Activated T-helper 17 cell treated with anti-CD3 and anti-CD28 coated beads, Interleukin-2, amount 50 U/mL, for 72 hours (primary cell): ENCODE results near the gene ZNF804B. TPM values are rescaled to one million over a fixed set of nuclear protein-coding genes. Genes with fewer than 3 reads are reported as not detected.

Experiments used
- ATAC-seq: fragments of 150-1000 bp; cut with Tn5 transposase; replicated peaks from 2 replicates; pipeline ENCODE4 v1.10.0; 2021; ENCODE audit warnings: mild to moderate bottlenecking, moderate library complexity
- H3K27ac Mint-ChIP-seq: one replicate; pipeline ENCODE4 v1.8.0; 2022; ENCODE audit warnings: mixed read lengths
- H3K27me3 Mint-ChIP-seq: one replicate; pipeline ENCODE4 v1.8.0; 2022; ENCODE audit warnings: mixed read lengths
- H3K36me3 Mint-ChIP-seq: one replicate; pipeline ENCODE4 v1.8.0; 2022; ENCODE audit warnings: low read depth, mild to moderate bottlenecking, mixed read lengths
- H3K4me1 Mint-ChIP-seq: one replicate; pipeline ENCODE4 v1.8.0; 2022; ENCODE audit warnings: mixed read lengths
- H3K4me3 Mint-ChIP-seq: one replicate; pipeline ENCODE4 v1.8.0; 2022; ENCODE audit warnings: mild to moderate bottlenecking, mixed read lengths
- H3K9me3 Mint-ChIP-seq: one replicate; pipeline ENCODE4 v1.8.0; 2022; ENCODE audit warnings: mixed read lengths
- total RNA-seq, 2 donors: library from RNA; stranded (reverse); gene quantifications; one replicate each; pipeline ENCODE4 v1.2.3, GENCODE V29; 2022

ZNF804B gene
- total RNA-seq, 2 donors from 2014 or later = not detected

GRCh38 chr7:88967432-88967831 lies 207.9 kb downstream of the ZNF804B start:
- Mint-ChIP-seq H3K4me3 (no peak overlapping the region), H3K27ac (no peak overlapping the region), H3K36me3 (no peaks in the 10 kb centered on the region), H3K9me3 (no peaks in the 10 kb centered on the region), H3K27me3 (no peaks in the 10 kb centered on the region), H3K4me1 (no peaks in the 10 kb centered on the region)
- no peak for ATAC-seq

- Mint-ChIP-seq H3K9me3 (no peaks in the 10 kb centered on the region), H3K36me3 (no peaks in the 10 kb centered on the region), H3K27ac (no peak overlapping the region), H3K4me1 (no peaks in the 10 kb centered on the region), H3K27me3 (no peaks in the 10 kb centered on the region), H3K4me3 (no peak overlapping the region)
- ATAC-seq = no peak
Observed at GRCh38 chr7:88969167-88969566, 209.7 kb downstream of the ZNF804B start.

GRCh38 chr7:88985295-88985694 lies 225.8 kb downstream of the ZNF804B start:
- ATAC-seq = no peak
- H3K4me1 Mint-ChIP-seq = no peaks in the 10 kb centered on the region
- H3K36me3 Mint-ChIP-seq = no peaks in the 10 kb centered on the region
- no peak overlapping the region for H3K4me3 Mint-ChIP-seq
- no peaks in the 10 kb centered on the region for H3K27me3 Mint-ChIP-seq
- no peaks in the 10 kb centered on the region for H3K9me3 Mint-ChIP-seq
- H3K27ac Mint-ChIP-seq = no peak overlapping the region

DNA sequence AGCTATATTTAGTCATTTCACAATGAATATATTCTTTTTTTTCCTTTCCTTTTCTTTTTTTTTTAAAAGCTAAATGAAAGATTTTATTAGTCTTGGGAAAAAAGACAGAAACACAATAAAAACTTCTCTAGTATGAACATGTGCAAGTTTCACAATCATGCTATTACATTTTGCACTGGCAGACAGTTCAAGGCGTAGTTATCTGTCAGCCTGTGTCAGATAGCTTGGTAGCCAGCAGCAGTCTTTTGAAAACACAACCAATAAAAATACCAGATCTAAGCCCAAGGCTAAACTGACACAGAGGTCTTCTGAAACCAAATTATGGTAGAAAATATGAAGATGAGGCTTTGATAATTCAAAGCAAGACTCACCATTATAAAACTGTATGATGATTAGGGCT lies 241.8 kb downstream of the ZNF804B start:
- peaks cover 14% of the 10 kb centered on the region for H3K4me1 Mint-ChIP-seq

DNA sequence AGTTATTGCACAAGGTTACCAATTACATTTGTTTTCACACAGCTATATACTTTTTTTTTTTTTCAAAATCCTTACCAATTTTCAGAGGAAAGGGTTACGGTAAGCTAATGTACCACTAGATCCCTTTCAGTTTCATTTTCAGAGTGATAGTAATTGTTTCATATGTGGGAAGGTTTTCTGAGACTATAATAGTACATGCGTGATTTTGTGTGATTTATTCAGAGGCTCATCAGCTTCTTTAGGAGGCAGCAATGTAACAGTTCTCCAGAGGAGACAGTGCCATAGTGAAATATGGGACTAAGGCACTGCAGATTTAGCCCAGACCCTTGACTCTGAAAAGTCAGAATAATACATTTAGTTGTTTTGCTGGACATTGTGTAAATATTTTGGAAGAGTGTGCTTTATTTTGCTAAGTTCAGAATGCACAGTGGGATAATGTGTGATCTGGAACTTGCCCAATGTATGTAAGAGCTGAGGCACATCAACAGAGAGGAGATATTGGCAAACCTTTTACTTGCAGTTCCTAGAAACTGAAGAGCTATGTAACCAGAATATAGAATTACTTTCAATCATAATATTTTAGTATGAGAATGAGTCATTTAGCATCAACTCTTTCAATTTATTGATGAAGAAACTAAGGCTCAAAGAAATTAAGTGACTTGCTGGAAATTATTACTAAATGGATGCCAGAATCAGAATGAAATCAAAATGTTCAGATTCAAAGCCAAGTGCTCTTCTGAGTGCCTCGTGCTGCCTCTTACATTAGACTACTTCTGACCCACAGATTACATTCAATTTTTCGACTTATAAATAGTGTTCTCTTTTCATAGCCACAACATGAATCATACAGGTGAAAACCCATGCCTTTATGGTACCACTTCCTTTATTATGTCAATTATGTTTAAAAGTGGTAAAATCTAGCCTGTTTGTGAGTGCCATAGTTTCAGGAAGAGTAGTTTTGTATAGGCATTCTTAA lies 243.8 kb downstream of the ZNF804B start:
- Mint-ChIP-seq H3K4me1 (peaks cover 14% of the 10 kb centered on the region), H3K27me3 (no peaks in the 10 kb centered on the region), H3K27ac (peak overlapping the region; percentile 88), H3K4me3 (peak overlapping the region; percentile 75), H3K9me3 (no peaks in the 10 kb centered on the region), H3K36me3 (no peaks in the 10 kb centered on the region)
- ATAC-seq = peak; percentile 82

More for the DNA sequence above, 241.8 kb downstream of the ZNF804B start:
- H3K27me3 Mint-ChIP-seq = no peaks in the 10 kb centered on the region
- H3K4me3 Mint-ChIP-seq = no peak overlapping the region
- H3K36me3 Mint-ChIP-seq = no peaks in the 10 kb centered on the region
- no peak for ATAC-seq
- no peak overlapping the region for H3K27ac Mint-ChIP-seq
- H3K9me3 Mint-ChIP-seq = no peaks in the 10 kb centered on the region

DNA sequence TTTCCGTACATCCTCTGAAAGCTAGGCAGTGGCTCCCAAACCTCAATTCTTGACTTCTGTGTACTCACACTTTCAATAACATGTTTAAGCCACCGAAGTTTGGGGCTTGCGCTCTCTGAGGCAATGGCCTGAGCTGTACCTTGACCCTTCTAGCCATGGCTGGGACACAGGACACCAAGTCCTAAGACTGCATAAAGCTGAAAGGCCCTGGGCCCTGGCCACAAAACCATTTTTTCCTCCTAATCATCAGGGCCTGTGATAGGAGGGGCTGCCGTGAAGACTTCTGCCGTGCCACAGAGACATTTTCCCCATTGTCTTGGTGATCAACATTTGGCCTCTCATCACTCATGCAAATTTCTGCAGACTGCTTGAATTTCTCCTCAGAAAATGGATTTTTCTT lies 252.5 kb downstream of the ZNF804B start:
- H3K27ac Mint-ChIP-seq = no peak overlapping the region
- H3K4me3 Mint-ChIP-seq = no peak overlapping the region
- ATAC-seq = no peak
- peaks cover 6% of the 10 kb centered on the region for H3K9me3 Mint-ChIP-seq
- no peaks in the 10 kb centered on the region for H3K36me3 Mint-ChIP-seq
- no peaks in the 10 kb centered on the region for H3K4me1 Mint-ChIP-seq
- H3K27me3 Mint-ChIP-seq = no peaks in the 10 kb centered on the region

- Mint-ChIP-seq H3K27me3 (no peaks in the 10 kb centered on the region), H3K9me3 (peaks cover 5% of the 10 kb centered on the region), H3K4me1 (no peaks in the 10 kb centered on the region), H3K27ac (no peak overlapping the region), H3K4me3 (no peak overlapping the region), H3K36me3 (no peaks in the 10 kb centered on the region)
- no peak for ATAC-seq
Observed at GRCh38 chr7:89017695-89018094, 258.2 kb downstream of the ZNF804B start.

- Mint-ChIP-seq H3K36me3 (no peaks in the 10 kb centered on the region), H3K4me1 (no peaks in the 10 kb centered on the region)
Observed at GRCh38 chr7:89021741-89022140, 262.2 kb downstream of the ZNF804B start.

GRCh38 chr7:89023206-89023605 lies 263.7 kb downstream of the ZNF804B start:
- H3K27me3 Mint-ChIP-seq = no peaks in the 10 kb centered on the region
- no peaks in the 10 kb centered on the region for H3K4me1 Mint-ChIP-seq
- H3K36me3 Mint-ChIP-seq = no peaks in the 10 kb centered on the region
- H3K4me3 Mint-ChIP-seq = no peak overlapping the region
- ATAC-seq = no peak
- no peak overlapping the region for H3K27ac Mint-ChIP-seq
- H3K9me3 Mint-ChIP-seq = no peaks in the 10 kb centered on the region

More at GRCh38 chr7:89021741-89022140, 262.2 kb downstream of the ZNF804B start:
- Mint-ChIP-seq H3K9me3 (peaks cover 5% of the 10 kb centered on the region), H3K27me3 (no peaks in the 10 kb centered on the region), H3K27ac (no peak overlapping the region), H3K4me3 (no peak overlapping the region)
- no peak for ATAC-seq

GRCh38 chr7:89023877-89024276 lies 264.4 kb downstream of the ZNF804B start:
- no peak for ATAC-seq

GRCh38 chr7:89027781-89028180 lies 268.3 kb downstream of the ZNF804B start:
- no peaks in the 10 kb centered on the region for H3K36me3 Mint-ChIP-seq
- H3K4me1 Mint-ChIP-seq = no peaks in the 10 kb centered on the region
- H3K27ac Mint-ChIP-seq = no peak overlapping the region
- H3K27me3 Mint-ChIP-seq = no peaks in the 10 kb centered on the region
- no peak for ATAC-seq
- no peaks in the 10 kb centered on the region for H3K9me3 Mint-ChIP-seq
- H3K4me3 Mint-ChIP-seq = no peak overlapping the region

More at GRCh38 chr7:89023877-89024276, 264.4 kb downstream of the ZNF804B start:
- no peaks in the 10 kb centered on the region for H3K36me3 Mint-ChIP-seq
- no peaks in the 10 kb centered on the region for H3K27me3 Mint-ChIP-seq
- H3K4me3 Mint-ChIP-seq = no peak overlapping the region
- H3K4me1 Mint-ChIP-seq = no peaks in the 10 kb centered on the region
- H3K27ac Mint-ChIP-seq = no peak overlapping the region
- no peaks in the 10 kb centered on the region for H3K9me3 Mint-ChIP-seq

GRCh38 chr7:89028319-89028718 lies 268.8 kb downstream of the ZNF804B start:
- Mint-ChIP-seq H3K27me3 (no peaks in the 10 kb centered on the region), H3K4me1 (no peaks in the 10 kb centered on the region), H3K27ac (no peak overlapping the region), H3K9me3 (no peaks in the 10 kb centered on the region), H3K4me3 (no peak overlapping the region), H3K36me3 (no peaks in the 10 kb centered on the region)
- no peak for ATAC-seq

DNA sequence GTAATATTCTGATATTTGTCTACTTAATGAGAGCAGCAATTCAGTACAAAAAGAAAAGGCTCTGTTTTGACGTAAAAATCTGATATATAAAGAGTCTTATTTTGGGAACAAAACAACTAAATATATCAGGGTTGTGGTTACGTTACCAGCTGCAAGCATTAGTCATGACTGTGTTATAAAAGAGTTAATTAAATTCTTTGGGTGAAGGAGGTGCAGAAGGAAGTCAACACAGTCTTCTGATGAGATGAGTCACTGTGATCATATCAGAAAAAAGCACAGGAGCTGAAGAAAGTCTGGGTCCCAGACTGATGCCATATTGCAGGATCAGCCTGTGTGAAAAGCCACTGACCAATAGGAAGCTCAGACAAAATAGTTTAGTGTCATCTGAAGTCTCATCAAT lies 270.4 kb downstream of the ZNF804B start:
- Mint-ChIP-seq H3K9me3 (no peaks in the 10 kb centered on the region), H3K27me3 (no peaks in the 10 kb centered on the region), H3K36me3 (no peaks in the 10 kb centered on the region), H3K4me3 (no peak overlapping the region), H3K27ac (no peak overlapping the region), H3K4me1 (no peaks in the 10 kb centered on the region)
- ATAC-seq = no peak

DNA sequence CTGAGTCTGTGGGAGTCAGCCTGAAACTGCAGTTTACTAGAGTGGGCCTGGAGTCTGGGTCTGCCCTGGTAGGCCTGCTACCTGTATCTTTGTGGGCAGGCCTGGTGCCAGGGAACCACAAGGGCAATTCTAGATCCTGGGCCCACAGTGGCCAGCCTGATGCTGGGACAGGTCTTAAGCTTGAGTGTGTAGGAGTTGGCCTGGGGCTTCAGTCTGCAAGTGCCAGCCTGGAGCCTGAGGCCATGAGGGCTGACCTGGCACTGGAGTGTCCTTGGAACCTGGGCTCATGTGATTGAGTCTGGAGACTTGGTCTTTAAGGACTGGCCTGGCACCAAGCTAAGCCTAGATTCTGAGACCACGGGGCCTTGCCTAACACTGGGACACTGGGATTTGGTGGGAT lies 281.7 kb downstream of the ZNF804B start:
- no peak overlapping the region for H3K27ac Mint-ChIP-seq
- no peaks in the 10 kb centered on the region for H3K27me3 Mint-ChIP-seq
- no peak for ATAC-seq
- H3K4me3 Mint-ChIP-seq = no peak overlapping the region
- no peaks in the 10 kb centered on the region for H3K4me1 Mint-ChIP-seq
- no peaks in the 10 kb centered on the region for H3K36me3 Mint-ChIP-seq
- H3K9me3 Mint-ChIP-seq = peaks cover 6% of the 10 kb centered on the region

DNA sequence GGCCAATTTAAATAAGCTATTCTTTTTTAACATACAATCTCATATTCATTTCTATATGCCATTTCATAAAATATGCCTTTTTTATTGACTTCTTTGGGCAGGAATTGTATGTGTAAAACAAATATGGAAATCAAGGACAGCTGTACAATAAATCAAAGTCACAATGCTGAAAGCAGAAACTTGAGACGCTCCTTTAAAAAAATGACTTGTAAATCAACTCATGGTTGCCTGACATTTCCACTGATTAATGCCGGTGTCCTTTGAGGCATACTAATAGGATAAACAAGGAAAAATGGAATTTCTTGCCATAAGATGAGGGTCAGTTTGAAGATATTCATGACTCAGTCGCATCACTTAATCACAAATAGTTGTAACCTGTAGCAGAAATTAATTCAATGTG lies 283.4 kb downstream of the ZNF804B start:
- Mint-ChIP-seq H3K9me3 (peaks cover 9% of the 10 kb centered on the region), H3K27ac (no peak overlapping the region), H3K27me3 (no peaks in the 10 kb centered on the region), H3K4me3 (no peak overlapping the region), H3K36me3 (no peaks in the 10 kb centered on the region), H3K4me1 (no peaks in the 10 kb centered on the region)
- no peak for ATAC-seq
